ENCODE results near the gene NSMCE1. TPM values are rescaled to one million over a fixed set of nuclear protein-coding genes. Genes with fewer than 3 reads are reported as not detected.

The NSMCE1 gene
- total RNA-seq, 3 donors from 2014 or later = 39.3 to 50.1 (median 48.9) TPM

GRCh38 chr16:27235055-27235937, 33.3 kb downstream of the NSMCE1 start:
- DNase-seq (peak; percentile 91 to 95 (median 92)), ATAC-seq (peak; percentile 56)
- TF ChIP-seq CTCF (IDR thresholded peaks at IDR 0.05) = peak; percentile 44
- intact Hi-C loops (cut with DNase I, micrococcal nuclease) = loop anchor here in 1 of 2 donors (10.0 kb wide), 1 partner anchor 80 kb away; the partner anchor contains the start of gene IL4R
- Histone ChIP-seq H3K4me3 (no peak overlapping the region), H3K36me3 (ENCODE audit: low read depth) (no peaks in the 10 kb centered on the region), H3K9me3 (no peaks in the 10 kb centered on the region), H3K4me1 (ENCODE audit: low read depth) (peaks cover 74% of the 10 kb centered on the region)

- no peak for TF ChIP-seq CTCF (IDR thresholded peaks at IDR 0.05)
- Histone ChIP-seq H3K36me3 (ENCODE audit: low read depth) (no peaks in the 10 kb centered on the region), H3K4me3 (no peak overlapping the region), H3K4me1 (ENCODE audit: low read depth) (peaks cover 75% of the 10 kb centered on the region), H3K9me3 (no peaks in the 10 kb centered on the region)
- intact Hi-C loops (cut with DNase I, micrococcal nuclease) = loop anchor here in 1 of 2 donors (5.0 to 10.0 kb wide), 2 partner anchors 80 to 133 kb away; partner anchors contain the start of gene IL4R
- peak in 1 of 3 donors; percentile 35 for DNase-seq
- ATAC-seq = no peak
Observed at GRCh38 chr16:27234603-27235002, 34.0 kb downstream of the NSMCE1 start.

GRCh38 chr16:27234171-27234570, 34.4 kb downstream of the NSMCE1 start:
- no peak for ATAC-seq
- Histone ChIP-seq H3K4me1 (ENCODE audit: low read depth) (peaks cover 75% of the 10 kb centered on the region), H3K36me3 (ENCODE audit: low read depth) (no peaks in the 10 kb centered on the region), H3K4me3 (no peak overlapping the region), H3K9me3 (no peaks in the 10 kb centered on the region)
- intact Hi-C loops (cut with DNase I, micrococcal nuclease) = loop anchor here in 1 of 2 donors (5.0 to 10.0 kb wide), 2 partner anchors 81 to 133 kb away; partner anchors contain the start of gene IL4R
- peak in 1 of 3 donors; percentile 20 for DNase-seq
- no peak for TF ChIP-seq CTCF (IDR thresholded peaks at IDR 0.05)

- intact Hi-C loops (cut with DNase I, micrococcal nuclease) = loop anchor here in 1 of 2 donors (5.0 to 10.0 kb wide), 2 partner anchors 81 to 134 kb away; partner anchors contain the start of gene IL4R
- H3K4me3 ChIP-seq = no peak overlapping the region
- H3K36me3 ChIP-seq (ENCODE audit: low read depth) = no peaks in the 10 kb centered on the region
- DNase-seq (peak in 1 of 3 donors; percentile 28), ATAC-seq (no peak)
- no peak for TF ChIP-seq CTCF (IDR thresholded peaks at IDR 0.05)
- H3K4me1 ChIP-seq (ENCODE audit: low read depth) = peaks cover 78% of the 10 kb centered on the region
- no peaks in the 10 kb centered on the region for H3K9me3 ChIP-seq
Observed at GRCh38 chr16:27233731-27234130, 34.8 kb downstream of the NSMCE1 start.

- TF ChIP-seq CTCF (IDR thresholded peaks at IDR 0.05) = no peak
- Histone ChIP-seq H3K36me3 (ENCODE audit: low read depth) (no peaks in the 10 kb centered on the region), H3K4me3 (no peak overlapping the region), H3K4me1 (ENCODE audit: low read depth) (peaks cover 76% of the 10 kb centered on the region), H3K9me3 (no peaks in the 10 kb centered on the region)
- DNase-seq (peak in 1 of 3 donors; percentile 18), ATAC-seq (no peak)
- intact Hi-C loops (cut with DNase I, micrococcal nuclease) = loop anchor here in 1 of 2 donors (5.0 to 10.0 kb wide), 2 partner anchors 82 to 134 kb away; partner anchors contain the start of gene IL4R
Observed at GRCh38 chr16:27232901-27233625, 35.5 kb downstream of the NSMCE1 start.
